ENCODE measurements around the gene SPTB. TPM values are rescaled to one million over a fixed set of nuclear protein-coding genes. Genes with fewer than 3 reads are reported as not detected.
A peak's percentile ranks its signal among the peaks of the same experiment; 100 is the strongest.

The SPTB gene
- total and polyA plus RNA-seq, 8 donors = 2.2 to 4.7 (median 3.3) TPM

- H3K27ac ChIP-seq = no peak overlapping the region
- intact Hi-C loops (cut with DNase I) = no loop called here
- DNase-seq (no peak), ATAC-seq (no peak)
- no peak for TF ChIP-seq CTCF (IDR thresholded peaks at IDR 0.05)
- H3K4me3 ChIP-seq = no peak overlapping the region
- peaks cover 0 to 33% of the 10 kb centered on the region in 2 donors for H3K36me3 ChIP-seq
- H3K9me3 ChIP-seq = no peaks in the 10 kb centered on the region
- peaks cover 0 to 9% of the 10 kb centered on the region in 2 donors for H3K27me3 ChIP-seq
- peaks cover 0 to 8% of the 10 kb centered on the region in 2 donors for H3K4me1 ChIP-seq
These were observed 130.6 kb downstream of the SPTB start for GRCh38 chr14:64748995-64749714.

- Histone ChIP-seq H3K27me3 (peaks cover 0 to 4% of the 10 kb centered on the region in 2 donors), H3K4me1 (peaks cover 0 to 8% of the 10 kb centered on the region in 2 donors), H3K9me3 (no peaks in the 10 kb centered on the region), H3K27ac (no peak overlapping the region), H3K4me3 (no peak overlapping the region), H3K36me3 (peaks cover 0 to 40% of the 10 kb centered on the region in 2 donors)
- no peak for DNase-seq
- intact Hi-C loops (cut with DNase I) = no loop called here
- TF ChIP-seq CTCF (IDR thresholded peaks at IDR 0.05) = no peak
- no peak for ATAC-seq
These were observed 131.2 kb downstream of the SPTB start for GRCh38 chr14:64748521-64748920.

GRCh38 chr14:64747327-64747726, 132.4 kb downstream of the SPTB start:
- Histone ChIP-seq H3K4me3 (no peak overlapping the region), H3K9me3 (no peaks in the 10 kb centered on the region), H3K27ac (no peak overlapping the region), H3K36me3 (peaks cover 0 to 52% of the 10 kb centered on the region in 2 donors), H3K27me3 (no peaks in the 10 kb centered on the region), H3K4me1 (peaks cover 0 to 8% of the 10 kb centered on the region in 2 donors)
- ATAC-seq (no peak), DNase-seq (no peak)
- no peak for TF ChIP-seq CTCF (IDR thresholded peaks at IDR 0.05)
- intact Hi-C loops (cut with DNase I) = no loop called here

- Histone ChIP-seq H3K9me3 (no peaks in the 10 kb centered on the region), H3K4me3 (no peak overlapping the region), H3K27ac (no peak overlapping the region), H3K4me1 (peaks cover 0 to 8% of the 10 kb centered on the region in 2 donors), H3K36me3 (peaks cover 0 to 59% of the 10 kb centered on the region in 2 donors), H3K27me3 (no peaks in the 10 kb centered on the region)
- peak in 1 of 4 donors; percentile 21 for DNase-seq
- ATAC-seq = no peak
- intact Hi-C loops (cut with DNase I) = no loop called here
- TF ChIP-seq CTCF (IDR thresholded peaks at IDR 0.05) = no peak
These were observed 133.1 kb downstream of the SPTB start for GRCh38 chr14:64746298-64747250.
